ENCODE data around the gene SPRED1.

The SPRED1 gene

DNA sequence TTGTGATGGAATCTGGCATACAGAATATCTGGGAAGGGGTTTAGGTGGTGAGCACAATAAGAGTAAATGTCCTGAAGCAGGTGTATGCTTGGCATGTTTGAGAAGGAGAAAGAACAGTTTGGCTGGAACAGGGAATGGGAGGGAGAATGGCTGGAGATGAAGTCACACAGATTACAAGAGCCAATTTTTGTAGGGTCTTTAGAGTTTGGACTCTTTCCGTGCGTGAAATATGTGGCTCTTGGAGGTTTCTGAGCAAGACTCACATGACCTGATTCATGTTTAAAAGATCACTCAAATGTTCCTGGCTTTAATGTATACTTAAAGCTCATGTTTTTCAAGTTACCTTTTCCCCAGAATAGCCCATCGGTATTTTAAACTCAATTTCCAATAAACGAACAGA, 32.8 kb downstream of the SPRED1 start:
- DNase-seq, result no peak

DNA sequence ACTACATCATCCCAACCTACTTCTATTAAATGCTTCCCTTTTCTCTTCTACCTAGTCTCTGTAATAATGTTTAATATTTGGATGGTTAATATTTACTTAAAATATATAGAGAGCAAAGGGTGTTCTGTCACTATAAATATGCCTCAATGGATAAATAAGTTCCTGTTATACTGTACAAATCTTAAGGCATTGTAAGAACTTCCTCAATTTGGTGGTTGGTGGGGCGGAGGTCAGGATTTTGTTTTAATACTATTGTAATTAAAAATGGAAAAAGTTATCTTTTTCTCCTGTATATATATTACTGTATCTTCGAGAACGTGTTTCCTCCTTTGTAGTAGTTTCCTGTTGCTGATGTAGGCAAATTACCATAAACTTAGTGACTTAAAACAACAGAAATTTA, 41.5 kb downstream of the SPRED1 start:
- no peak for DNase-seq

GRCh38 chr15:38297623-38298388, 45.2 kb downstream of the SPRED1 start:
- DNase-seq, result no peak

GRCh38 chr15:38299216-38299615, 46.6 kb downstream of the SPRED1 start:
- no peak for DNase-seq

DNA sequence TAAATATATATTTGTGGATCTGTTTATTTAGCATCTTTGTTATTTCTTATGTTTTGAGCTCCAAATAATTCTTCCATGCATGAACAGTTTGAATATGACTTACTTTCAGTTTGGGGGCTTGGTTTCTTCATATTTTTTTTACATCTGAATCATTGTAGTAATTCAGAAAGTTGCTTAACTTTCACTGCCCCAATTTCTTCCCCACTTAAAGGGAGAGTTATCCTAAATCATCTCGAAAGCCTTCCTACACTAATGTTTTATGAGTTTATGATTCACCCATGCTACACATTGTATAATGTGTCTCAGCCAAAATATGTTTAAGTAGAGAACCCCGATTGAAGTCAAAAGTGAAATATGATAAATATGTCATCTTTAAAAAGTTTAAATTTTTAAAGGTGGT, 47.8 kb downstream of the SPRED1 start:
- no peak for DNase-seq

GRCh38 chr15:38304481-38304880, 51.8 kb downstream of the SPRED1 start:
- no peak for DNase-seq

- peak; percentile 41 for DNase-seq
Measured at GRCh38 chr15:38307251-38307650, 54.6 kb downstream of the SPRED1 start.

DNA sequence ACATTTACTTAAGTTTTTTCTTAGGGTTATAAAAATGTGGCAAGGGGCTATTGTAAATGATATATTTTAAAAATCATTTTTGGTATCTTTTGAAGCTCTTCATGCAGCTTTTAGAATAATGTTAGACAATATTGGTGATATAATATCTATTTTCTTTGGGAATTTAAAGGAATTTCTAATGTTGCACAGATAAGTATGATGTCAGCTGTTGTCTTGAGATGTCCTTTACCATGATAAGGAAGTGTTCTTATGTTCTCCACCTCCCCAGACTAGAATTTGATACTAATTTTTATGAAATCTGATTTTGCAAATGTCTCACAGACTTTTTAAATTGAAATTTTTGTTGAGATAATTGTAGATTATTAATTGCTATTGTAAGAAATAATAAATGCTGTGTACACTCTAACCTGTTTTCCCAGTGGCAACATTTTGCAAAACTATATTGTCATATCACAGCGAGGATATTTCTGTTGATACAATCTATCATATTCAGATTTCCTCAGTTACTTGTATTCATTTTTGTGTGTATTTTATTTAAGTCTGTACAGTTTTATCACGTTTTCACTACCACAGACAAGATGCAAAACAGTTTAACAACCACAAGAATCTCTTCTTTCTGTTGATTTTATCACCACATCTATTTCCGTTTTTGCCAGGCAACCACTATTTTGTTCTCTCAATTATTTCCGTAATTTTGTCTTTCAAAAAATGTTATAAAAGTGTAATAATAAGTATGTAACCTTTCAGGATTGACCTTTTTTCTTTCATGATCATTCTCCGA, 55.4 kb downstream of the SPRED1 start:
- no peak for DNase-seq

DNA sequence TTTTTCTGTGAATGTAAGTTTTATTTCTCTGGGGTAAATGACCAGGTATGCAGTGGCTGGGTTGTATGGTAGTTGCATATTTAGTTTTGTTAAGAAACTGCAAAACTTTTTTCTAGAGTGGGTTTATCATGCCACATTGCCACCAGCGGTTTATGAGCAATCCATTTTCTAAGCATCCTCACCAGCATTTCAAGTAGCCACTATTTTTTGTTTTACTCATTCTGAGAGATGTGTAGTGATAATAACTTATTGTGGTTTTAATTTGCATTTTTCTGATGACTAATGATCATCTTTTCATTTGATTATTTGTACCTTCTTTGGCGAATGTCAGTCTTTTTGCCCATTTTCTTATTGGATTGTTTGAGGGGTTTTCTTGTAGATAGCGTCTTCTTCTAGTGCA, 56.2 kb downstream of the SPRED1 start:
- no peak for DNase-seq

- DNase-seq, result no peak
Measured at GRCh38 chr15:38312190-38312589, 59.6 kb downstream of the SPRED1 start.

DNA sequence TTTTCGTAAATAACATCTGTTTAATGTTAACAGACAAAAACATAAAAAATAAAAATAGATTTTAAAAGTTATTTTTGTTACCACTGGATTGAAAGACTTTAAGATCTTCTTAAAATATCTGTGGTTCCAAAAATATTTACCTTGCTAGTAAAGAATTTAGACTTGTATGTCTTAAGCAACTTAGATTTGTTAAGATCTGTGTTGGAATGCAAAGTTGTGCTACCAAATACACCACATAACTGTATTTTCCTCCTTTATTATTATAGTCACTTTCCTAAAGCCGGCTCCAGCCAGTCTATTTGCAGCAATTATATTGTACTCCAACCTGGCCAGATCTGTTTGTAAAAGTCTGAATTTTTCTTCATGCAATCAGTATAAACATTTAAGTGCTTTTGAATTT, 63.7 kb downstream of the SPRED1 start:
- no peak for DNase-seq

DNA sequence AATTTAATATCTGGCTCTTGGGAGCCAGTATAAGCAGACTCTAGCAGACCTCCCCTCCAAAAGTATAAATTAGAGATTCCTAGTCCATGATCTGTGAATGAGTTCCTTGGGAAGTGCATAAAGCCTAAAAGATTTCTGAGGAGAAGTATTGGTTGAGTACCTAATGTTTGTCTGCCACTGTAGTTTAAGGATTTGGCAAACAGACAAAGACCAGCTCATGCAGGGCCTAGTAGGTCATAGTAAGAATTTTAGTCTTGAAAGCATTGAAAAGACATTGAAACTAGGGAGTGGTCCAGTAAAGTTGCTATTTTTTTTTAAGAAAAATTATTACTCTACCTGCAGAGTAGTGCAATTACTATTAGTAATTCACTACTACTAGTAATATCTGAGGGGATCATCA, 67.5 kb downstream of the SPRED1 start:
- DNase-seq, result no peak

- DNase-seq, result no peak
Measured at GRCh38 chr15:38320866-38321265, 68.2 kb downstream of the SPRED1 start.

DNA sequence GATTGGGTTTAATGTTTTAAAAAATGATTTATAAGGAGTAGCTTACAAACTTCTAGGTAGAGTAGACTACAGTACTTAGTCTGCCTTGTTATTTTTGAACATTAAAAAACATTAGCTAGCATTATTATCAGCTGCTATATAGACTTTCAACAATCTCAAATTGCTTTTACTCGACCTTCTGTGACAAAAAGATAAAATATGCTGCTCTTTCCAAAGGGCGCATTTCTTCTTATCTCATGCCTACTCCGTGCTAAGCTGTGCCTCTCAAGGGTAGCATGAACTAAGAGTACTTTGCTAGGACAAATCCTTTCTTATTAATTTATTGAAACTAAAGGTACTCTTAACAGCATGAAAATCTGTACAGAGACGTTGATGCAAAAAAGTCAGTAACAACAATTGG, 71.3 kb downstream of the SPRED1 start:
- peak; percentile 82 for DNase-seq

GRCh38 chr15:38324939-38325647, 72.5 kb downstream of the SPRED1 start:
- peak; percentile 23 for DNase-seq

GRCh38 chr15:38325648-38325990, 73.0 kb downstream of the SPRED1 start:
- DNase-seq, result no peak

DNA sequence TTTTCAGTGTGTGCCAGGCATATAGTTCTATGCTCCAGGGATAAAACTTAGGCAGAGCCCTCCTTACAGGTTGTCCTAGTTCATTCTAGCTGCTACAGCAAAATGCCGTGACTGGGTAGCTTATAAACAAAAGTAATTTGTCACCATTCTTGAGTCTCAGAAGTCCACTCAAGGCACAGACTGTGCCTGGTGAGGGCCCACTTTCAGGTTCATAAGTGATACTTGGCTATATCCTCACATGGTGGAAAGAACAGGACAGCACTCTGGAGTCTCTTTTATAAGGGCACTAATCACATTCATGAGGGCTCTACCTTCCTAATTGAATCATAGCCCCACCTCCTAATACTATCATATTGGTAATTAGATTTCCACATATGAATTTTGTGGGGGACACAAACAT, 80.1 kb downstream of the SPRED1 start:
- DNase-seq, result no peak

DNA sequence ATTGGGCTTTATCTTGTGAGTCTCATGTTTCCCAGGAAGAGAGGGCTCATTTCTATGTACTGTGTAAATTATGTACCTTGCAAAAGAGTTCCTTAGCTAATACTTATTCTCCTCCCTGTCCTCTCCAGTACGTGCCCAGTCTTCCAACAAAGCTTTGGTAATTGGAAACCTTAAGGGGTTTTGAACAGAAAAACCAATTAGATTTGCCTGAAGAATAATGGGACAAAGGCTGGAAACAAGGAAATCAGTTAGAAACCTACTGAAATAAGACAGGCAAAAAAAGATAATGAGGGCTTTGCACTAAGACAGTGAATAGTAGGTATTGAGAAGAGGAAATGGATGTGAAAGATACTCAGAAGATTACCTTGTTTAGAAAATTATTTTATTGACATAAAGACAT, 82.5 kb downstream of the SPRED1 start:
- DNase-seq, result no peak

DNA sequence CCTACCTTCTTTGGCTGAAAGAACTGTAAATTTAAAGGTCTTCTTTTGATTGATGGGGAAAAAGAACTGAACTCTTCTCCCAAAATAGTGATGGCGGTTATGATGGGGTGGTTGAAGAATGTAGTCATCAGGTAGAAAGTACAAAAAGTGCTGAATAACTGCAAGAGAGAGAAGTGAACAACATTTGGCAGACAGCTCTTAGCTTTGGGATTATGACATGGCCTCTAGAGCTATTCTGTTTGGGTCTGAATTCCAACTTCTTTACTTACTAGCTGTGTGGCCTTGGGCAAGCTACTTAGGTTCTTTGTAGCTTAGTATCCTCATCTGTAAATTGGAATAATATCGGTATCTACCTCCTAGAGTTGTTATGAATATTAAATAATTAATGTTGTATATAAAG, 91.7 kb downstream of the SPRED1 start:
- DNase-seq, result no peak

GRCh38 chr15:38349251-38349650, 96.6 kb downstream of the SPRED1 start:
- no peak for DNase-seq

DNA sequence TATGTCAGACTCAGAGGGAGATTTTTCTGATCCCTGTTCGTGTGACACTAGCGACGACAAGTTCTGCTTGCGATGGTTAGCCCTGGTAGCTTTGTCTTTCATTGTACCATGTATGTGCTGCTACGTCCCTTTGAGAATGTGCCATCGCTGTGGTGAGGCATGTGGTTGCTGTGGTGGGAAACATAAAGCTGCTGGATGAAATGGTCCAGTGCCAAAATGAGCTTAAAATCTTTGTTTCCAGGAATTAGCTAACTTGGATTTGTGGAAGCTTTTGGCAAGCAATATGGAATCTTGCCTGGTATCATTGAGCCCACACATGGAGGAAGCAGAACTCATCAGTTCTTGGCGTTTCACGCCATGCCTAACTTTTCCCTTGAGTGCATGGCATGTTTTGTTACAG, 98.8 kb downstream of the SPRED1 start:
- DNase-seq, result no peak

- peak; percentile 82 for DNase-seq
Measured at GRCh38 chr15:38354315-38354929, 101.8 kb downstream of the SPRED1 start.

DNA sequence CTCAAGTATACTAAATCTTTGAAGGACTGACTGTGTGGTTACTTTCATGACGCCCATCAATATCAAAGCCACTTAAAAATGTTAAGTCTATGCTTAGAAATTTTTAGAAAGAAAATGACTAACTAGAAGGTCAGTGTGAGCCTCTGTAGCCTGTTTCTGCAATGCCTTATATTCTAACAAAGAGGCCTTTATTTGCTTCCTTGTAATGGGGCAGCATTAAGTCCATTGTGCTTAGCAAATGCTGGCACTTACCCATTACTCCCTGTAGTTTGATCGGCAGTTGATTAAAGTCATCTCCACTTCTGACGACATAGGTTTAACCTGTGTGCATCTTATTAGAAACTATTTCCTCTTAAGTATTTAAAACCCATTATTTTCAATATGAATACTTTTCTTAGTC, 109.7 kb downstream of the SPRED1 start:
- no peak for DNase-seq

GRCh38 chr15:38367476-38367875, 114.8 kb downstream of the SPRED1 start:
- DNase-seq, result no peak

Data from hematopoietic multipotent progenitor cell treated with erythropoietin and hydrocortisone succinate and interleukin-3 and kit ligand, for 8 days (in vitro differentiated cells).